HepG2 (cell line): ENCODE results near the gene AADACL4. TPM values are rescaled to one million over a fixed set of nuclear protein-coding genes. Genes with fewer than 3 reads are reported as not detected.

Experiments used
- AGO2 ChIP-seq: fragments of 200-400 bp; formaldehyde crosslinking; optimal IDR thresholded peaks from 2 replicates; pipeline ENCODE3; 2017; ENCODE audit warnings: mild to moderate bottlenecking, low read depth, low read length, moderate library complexity
- ATAD3A ChIP-seq: sonication (generic); formaldehyde crosslinking; IDR thresholded peaks from 2 replicates; pipeline ENCODE4 v1.4.0; 2020; ENCODE audit warnings: missing genetic modification reagents
- CBX5 ChIP-seq: sonication (generic); formaldehyde crosslinking; IDR thresholded peaks from 2 replicates; pipeline ENCODE4 v1.4.0; 2020; ENCODE audit warnings: missing genetic modification reagents, borderline replicate concordance
- NKX3-1 ChIP-seq: sonication (generic); formaldehyde crosslinking; IDR thresholded peaks from 2 replicates; pipeline ENCODE4 v1.5.0; 2020; ENCODE audit warnings: missing genetic modification reagents
- NR2F6 ChIP-seq, 2 experiments: IDR thresholded peaks; 2 replicates each; pipeline ENCODE4 v1.6.1; 2016; ENCODE audit warnings: antibody characterized with exemption in 1 of 2, mild to moderate bottlenecking in 1 of 2
- RBM22 ChIP-seq: fragments of 200-400 bp; formaldehyde crosslinking; optimal IDR thresholded peaks from 2 replicates; pipeline ENCODE3; 2017; ENCODE audit warnings: mild to moderate bottlenecking, low read length, moderate library complexity
- SIX4 ChIP-seq: sonication (generic); formaldehyde crosslinking; IDR thresholded peaks from 2 replicates; pipeline ENCODE4 v1.4.0; 2020; ENCODE audit warnings: missing genetic modification reagents
- SRSF1 ChIP-seq: fragments of 200-400 bp; formaldehyde crosslinking; optimal IDR thresholded peaks from 2 replicates; pipeline ENCODE3; 2017; ENCODE audit warnings: mild to moderate bottlenecking, low read depth, low read length, moderate library complexity
- TAF1 ChIP-seq: sonication (generic); formaldehyde crosslinking; IDR thresholded peaks from 2 replicates; pipeline ENCODE4 v1.4.0; 2020; ENCODE audit warnings: missing genetic modification reagents
- TARDBP ChIP-seq: sonication (generic); formaldehyde crosslinking; IDR thresholded peaks from 2 replicates; pipeline ENCODE4 v1.8.0; 2022; ENCODE audit warnings: mild to moderate bottlenecking, missing genetic modification reagents
- TCF7 ChIP-seq: sonication (generic); IDR thresholded peaks from 2 replicates; pipeline ENCODE4 v1.6.1; 2016; ENCODE audit warnings: antibody characterized with exemption, low read depth
- YY1 ChIP-seq: IDR thresholded peaks from 2 replicates; pipeline ENCODE4 v1.6.1; 2011; ENCODE audit warnings: low read length, low read depth, moderate library complexity, mild to moderate bottlenecking; ENCODE audit not compliant: insufficient read depth, insufficient replicate concordance
- ZNF501 ChIP-seq: sonication (generic); formaldehyde crosslinking; IDR thresholded peaks from 2 replicates; pipeline ENCODE4 v1.5.1; 2020; ENCODE audit warnings: mild to moderate bottlenecking, moderate library complexity, missing genetic modification reagents
- polyA plus RNA-seq, 8 experiments: library from polyadenylated mRNA; depleted of rRNA in 3 of 8; stranded (reverse) in 7 of 8; unstranded in 1 of 8; fragments of >200 nt; fragmentation: Illumina TruSeq in 4 of 8; extraction: Trizol in 4 of 8; gene quantifications; 2 replicates each; pipeline versions ENCODE4 v1.2.1 to v1.2.3, GENCODE V29; 2011 to 2016; ENCODE audit warnings: low read depth in 4 of 8, missing spikeins in 1 of 8, mixed read lengths in 1 of 8; ENCODE audit not compliant: insufficient read depth in 1 of 8
- total RNA-seq, 5 experiments: library from RNA; depleted of rRNA; stranded (reverse); fragments of >200 nt; fragmentation: Illumina TruSeq; extraction: Trizol; gene quantifications; 2 replicates each; pipeline ENCODE4 v1.2.3, GENCODE V29; 2016; ENCODE audit warnings: low read depth in 1 of 5
- TF ChIP-seq, protein P1 (sequence below): sonication (generic); formaldehyde crosslinking; IDR thresholded peaks from 2 replicates; pipeline ENCODE4 v1.5.1; 2020; ENCODE audit warnings: mild to moderate bottlenecking, missing genetic modification reagents, moderate library complexity
- TF ChIP-seq, protein P2 (sequence below): sonication (generic); formaldehyde crosslinking; IDR thresholded peaks from 2 replicates; pipeline ENCODE4 v1.4.0; 2020; ENCODE audit warnings: missing genetic modification reagents
- TF ChIP-seq, protein P3 (sequence below): sonication (generic); formaldehyde crosslinking; IDR thresholded peaks from 2 replicates; pipeline ENCODE4 v1.4.0; 2020; ENCODE audit warnings: missing genetic modification reagents
- TF ChIP-seq, protein P4 (sequence below): IDR thresholded peaks from 2 replicates; pipeline ENCODE4 v1.6.1; 2018; ENCODE audit warnings: missing genetic modification reagents, mild to moderate bottlenecking, missing compliant biosample characterization
- TF ChIP-seq, protein P5 (sequence below): sonication (generic); formaldehyde crosslinking; IDR thresholded peaks from 2 replicates; pipeline ENCODE4 v1.4.0; 2020; ENCODE audit warnings: missing genetic modification reagents, borderline replicate concordance

Gene AADACL4
- total and polyA plus RNA-seq, 2 of the 13 experiments (the other 11 are each of a cell fraction or from before 2014, with no cell fraction given): not detected

DNA sequence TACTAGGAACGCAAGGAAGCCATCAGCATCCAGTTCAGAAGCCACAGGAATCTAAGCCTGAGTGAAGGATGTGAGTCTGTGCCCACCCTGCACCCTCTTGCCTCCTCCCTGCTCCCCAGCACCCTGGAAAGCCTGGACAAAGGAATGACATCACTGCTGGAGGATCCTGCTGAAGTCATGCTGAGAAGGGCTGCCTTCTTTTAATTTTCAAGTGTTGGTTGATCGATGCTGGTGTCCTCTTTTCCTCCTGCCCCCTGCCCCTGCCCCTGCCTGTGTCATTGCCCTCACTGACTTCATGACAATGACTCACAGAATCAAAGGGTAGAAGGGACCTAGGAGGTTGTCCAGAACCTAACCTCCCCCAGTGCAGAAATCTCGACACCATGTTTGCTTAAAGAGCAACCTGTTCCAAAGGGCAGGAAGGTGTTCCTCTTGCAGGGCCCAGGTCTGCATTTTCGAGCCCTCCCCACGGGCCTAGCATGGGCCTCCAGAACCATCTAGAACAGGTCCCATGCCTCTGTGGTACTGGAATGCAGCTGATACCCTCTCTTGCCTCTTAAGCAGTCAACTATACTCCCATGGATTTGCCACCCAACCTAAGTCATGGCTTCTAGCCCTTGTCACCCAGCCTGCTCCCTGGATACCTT, 35.5 kb upstream of the AADACL4 start (continued):
- TF ChIP-seq SIX4 (no peak), ATAD3A (CRISPR knock-in tag) (no peak), NKX3-1 (CRISPR knock-in tag) (no peak), ZNF501 (peak; percentile 40; the same call in 1 of the 2 replicates), TCF7 (peak; percentile 65), RBM22 (no peak), SRSF1 (no peak), CBX5 (CRISPR knock-in tag) (no peak; the same call in 1 of the 2 replicates), NR2F6 (IDR thresholded peaks at IDR 0.05) (peak; percentile 75), NR2F6 (CRISPR knock-in tag; IDR thresholded peaks at IDR 0.05) (peak; percentile 56; the same call in 1 of the 2 replicates), AGO2 (no peak), YY1 (no peak), TAF1 (no peak), TARDBP (CRISPR knock-in tag) (peak; percentile 76)
- TF ChIP-seq, protein P1, sequence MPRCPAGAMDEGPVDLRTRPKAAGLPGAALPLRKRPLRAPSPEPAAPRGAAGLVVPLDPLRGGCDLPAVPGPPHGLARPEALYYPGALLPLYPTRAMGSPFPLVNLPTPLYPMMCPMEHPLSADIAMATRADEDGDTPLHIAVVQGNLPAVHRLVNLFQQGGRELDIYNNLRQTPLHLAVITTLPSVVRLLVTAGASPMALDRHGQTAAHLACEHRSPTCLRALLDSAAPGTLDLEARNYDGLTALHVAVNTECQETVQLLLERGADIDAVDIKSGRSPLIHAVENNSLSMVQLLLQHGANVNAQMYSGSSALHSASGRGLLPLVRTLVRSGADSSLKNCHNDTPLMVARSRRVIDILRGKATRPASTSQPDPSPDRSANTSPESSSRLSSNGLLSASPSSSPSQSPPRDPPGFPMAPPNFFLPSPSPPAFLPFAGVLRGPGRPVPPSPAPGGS (CRISPR knock-in tag): no peak
- TF ChIP-seq, protein P2, sequence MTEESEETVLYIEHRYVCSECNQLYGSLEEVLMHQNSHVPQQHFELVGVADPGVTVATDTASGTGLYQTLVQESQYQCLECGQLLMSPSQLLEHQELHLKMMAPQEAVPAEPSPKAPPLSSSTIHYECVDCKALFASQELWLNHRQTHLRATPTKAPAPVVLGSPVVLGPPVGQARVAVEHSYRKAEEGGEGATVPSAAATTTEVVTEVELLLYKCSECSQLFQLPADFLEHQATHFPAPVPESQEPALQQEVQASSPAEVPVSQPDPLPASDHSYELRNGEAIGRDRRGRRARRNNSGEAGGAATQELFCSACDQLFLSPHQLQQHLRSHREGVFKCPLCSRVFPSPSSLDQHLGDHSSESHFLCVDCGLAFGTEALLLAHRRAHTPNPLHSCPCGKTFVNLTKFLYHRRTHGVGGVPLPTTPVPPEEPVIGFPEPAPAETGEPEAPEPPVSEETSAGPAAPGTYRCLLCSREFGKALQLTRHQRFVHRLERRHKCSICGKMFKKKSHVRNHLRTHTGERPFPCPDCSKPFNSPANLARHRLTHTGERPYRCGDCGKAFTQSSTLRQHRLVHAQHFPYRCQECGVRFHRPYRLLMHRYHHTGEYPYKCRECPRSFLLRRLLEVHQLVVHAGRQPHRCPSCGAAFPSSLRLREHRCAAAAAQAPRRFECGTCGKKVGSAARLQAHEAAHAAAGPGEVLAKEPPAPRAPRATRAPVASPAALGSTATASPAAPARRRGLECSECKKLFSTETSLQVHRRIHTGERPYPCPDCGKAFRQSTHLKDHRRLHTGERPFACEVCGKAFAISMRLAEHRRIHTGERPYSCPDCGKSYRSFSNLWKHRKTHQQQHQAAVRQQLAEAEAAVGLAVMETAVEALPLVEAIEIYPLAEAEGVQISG (CRISPR knock-in tag): no peak
- TF ChIP-seq, protein P3, sequence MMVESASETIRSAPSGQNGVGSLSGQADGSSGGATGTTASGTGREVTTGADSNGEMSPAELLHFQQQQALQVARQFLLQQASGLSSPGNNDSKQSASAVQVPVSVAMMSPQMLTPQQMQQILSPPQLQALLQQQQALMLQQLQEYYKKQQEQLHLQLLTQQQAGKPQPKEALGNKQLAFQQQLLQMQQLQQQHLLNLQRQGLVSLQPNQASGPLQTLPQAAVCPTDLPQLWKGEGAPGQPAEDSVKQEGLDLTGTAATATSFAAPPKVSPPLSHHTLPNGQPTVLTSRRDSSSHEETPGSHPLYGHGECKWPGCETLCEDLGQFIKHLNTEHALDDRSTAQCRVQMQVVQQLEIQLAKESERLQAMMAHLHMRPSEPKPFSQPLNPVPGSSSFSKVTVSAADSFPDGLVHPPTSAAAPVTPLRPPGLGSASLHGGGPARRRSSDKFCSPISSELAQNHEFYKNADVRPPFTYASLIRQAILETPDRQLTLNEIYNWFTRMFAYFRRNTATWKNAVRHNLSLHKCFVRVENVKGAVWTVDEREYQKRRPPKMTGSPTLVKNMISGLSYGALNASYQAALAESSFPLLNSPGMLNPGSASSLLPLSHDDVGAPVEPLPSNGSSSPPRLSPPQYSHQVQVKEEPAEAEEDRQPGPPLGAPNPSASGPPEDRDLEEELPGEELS (CRISPR knock-in tag): peak; percentile 59; the same call in 1 of the 2 replicates
- TF ChIP-seq, protein P4, sequence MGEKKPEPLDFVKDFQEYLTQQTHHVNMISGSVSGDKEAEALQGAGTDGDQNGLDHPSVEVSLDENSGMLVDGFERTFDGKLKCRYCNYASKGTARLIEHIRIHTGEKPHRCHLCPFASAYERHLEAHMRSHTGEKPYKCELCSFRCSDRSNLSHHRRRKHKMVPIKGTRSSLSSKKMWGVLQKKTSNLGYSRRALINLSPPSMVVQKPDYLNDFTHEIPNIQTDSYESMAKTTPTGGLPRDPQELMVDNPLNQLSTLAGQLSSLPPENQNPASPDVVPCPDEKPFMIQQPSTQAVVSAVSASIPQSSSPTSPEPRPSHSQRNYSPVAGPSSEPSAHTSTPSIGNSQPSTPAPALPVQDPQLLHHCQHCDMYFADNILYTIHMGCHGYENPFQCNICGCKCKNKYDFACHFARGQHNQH: no peak
- TF ChIP-seq, protein P5, sequence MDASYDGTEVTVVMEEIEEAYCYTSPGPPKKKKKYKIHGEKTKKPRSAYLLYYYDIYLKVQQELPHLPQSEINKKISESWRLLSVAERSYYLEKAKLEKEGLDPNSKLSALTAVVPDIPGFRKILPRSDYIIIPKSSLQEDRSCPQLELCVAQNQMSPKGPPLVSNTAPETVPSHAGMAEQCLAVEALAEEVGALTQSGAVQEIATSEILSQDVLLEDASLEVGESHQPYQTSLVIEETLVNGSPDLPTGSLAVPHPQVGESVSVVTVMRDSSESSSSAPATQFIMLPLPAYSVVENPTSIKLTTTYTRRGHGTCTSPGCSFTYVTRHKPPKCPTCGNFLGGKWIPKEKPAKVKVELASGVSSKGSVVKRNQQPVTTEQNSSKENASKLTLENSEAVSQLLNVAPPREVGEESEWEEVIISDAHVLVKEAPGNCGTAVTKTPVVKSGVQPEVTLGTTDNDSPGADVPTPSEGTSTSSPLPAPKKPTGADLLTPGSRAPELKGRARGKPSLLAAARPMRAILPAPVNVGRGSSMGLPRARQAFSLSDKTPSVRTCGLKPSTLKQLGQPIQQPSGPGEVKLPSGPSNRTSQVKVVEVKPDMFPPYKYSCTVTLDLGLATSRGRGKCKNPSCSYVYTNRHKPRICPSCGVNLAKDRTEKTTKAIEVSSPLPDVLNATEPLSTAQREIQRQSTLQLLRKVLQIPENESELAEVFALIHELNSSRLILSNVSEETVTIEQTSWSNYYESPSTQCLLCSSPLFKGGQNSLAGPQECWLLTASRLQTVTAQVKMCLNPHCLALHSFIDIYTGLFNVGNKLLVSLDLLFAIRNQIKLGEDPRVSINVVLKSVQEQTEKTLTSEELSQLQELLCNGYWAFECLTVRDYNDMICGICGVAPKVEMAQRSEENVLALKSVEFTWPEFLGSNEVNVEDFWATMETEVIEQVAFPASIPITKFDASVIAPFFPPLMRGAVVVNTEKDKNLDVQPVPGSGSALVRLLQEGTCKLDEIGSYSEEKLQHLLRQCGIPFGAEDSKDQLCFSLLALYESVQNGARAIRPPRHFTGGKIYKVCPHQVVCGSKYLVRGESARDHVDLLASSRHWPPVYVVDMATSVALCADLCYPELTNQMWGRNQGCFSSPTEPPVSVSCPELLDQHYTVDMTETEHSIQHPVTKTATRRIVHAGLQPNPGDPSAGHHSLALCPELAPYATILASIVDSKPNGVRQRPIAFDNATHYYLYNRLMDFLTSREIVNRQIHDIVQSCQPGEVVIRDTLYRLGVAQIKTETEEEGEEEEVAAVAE (CRISPR knock-in tag): no peak
